NCI-H2081 (cell line): Measurements from ENCODE around the gene TBC1D3B.
"Not testable (repeated sequence)": the region's sequence is repeated elsewhere in the genome, so short reads cannot be mapped to it uniquely, and the experiment has no call there.

Experiments
- DNase-seq, 2 experiments: peaks; one replicate each; lab custom pipeline; 2025; lab: John Stamatoyannopoulos, UW

Gene TBC1D3B

GRCh38 chr17:36176536-36176935 lies at the start of gene TBC1D3B:
Gene TBC1D3B (minus strand): TSS chr17:36176636. CDS start chr17:36175050, 1,586 bp downstream.
- DNase-seq, result not testable (repeated sequence)

GRCh38 chr17:36222967-36223366 lies 46.5 kb upstream of the TBC1D3B start:
- DNase-seq, result not testable (repeated sequence)

GRCh38 chr17:36221581-36222100 lies 45.2 kb upstream of the TBC1D3B start:
- not testable (repeated sequence) for DNase-seq

- not testable (repeated sequence) for DNase-seq
These were observed 44.5 kb upstream of the TBC1D3B start for GRCh38 chr17:36220737-36221580.

GRCh38 chr17:36219556-36219955 lies 43.1 kb upstream of the TBC1D3B start:
- not testable (repeated sequence) for DNase-seq

GRCh38 chr17:36215406-36216308 lies 39.2 kb upstream of the TBC1D3B start:
- not testable (repeated sequence) for DNase-seq

- DNase-seq, result no peak
These were observed 38.5 kb upstream of the TBC1D3B start for GRCh38 chr17:36214918-36215317.

GRCh38 chr17:36213695-36214094 lies 37.3 kb upstream of the TBC1D3B start:
- no peak for DNase-seq

GRCh38 chr17:36212966-36213365 lies 36.5 kb upstream of the TBC1D3B start:
- DNase-seq, result no peak

- DNase-seq, result no peak
These were observed 35.8 kb upstream of the TBC1D3B start for GRCh38 chr17:36212272-36212605.

- DNase-seq, result not testable (repeated sequence)
These were observed 35.2 kb upstream of the TBC1D3B start for GRCh38 chr17:36211484-36212271.

GRCh38 chr17:36210439-36211211 lies 34.2 kb upstream of the TBC1D3B start, which contains the start of gene CCL4L2:
Gene CCL4L2 (plus strand): TSS chr17:36211063.
- DNase-seq, result not testable (repeated sequence)

- no peak for DNase-seq
These were observed 33.1 kb upstream of the TBC1D3B start for GRCh38 chr17:36209575-36209974.

- not testable (repeated sequence) for DNase-seq
These were observed 30.9 kb upstream of the TBC1D3B start for GRCh38 chr17:36207383-36207782.

- not testable (repeated sequence) for DNase-seq
These were observed 30.0 kb upstream of the TBC1D3B start for GRCh38 chr17:36206486-36206821.

- DNase-seq, result no peak
These were observed 29.4 kb upstream of the TBC1D3B start for GRCh38 chr17:36205637-36206485.

- no peak for DNase-seq
These were observed 28.5 kb upstream of the TBC1D3B start for GRCh38 chr17:36204724-36205500.

- DNase-seq, result no peak
These were observed 26.9 kb upstream of the TBC1D3B start for GRCh38 chr17:36203335-36203734.

- not testable (repeated sequence) for DNase-seq
These were observed 25.1 kb upstream of the TBC1D3B start for GRCh38 chr17:36201506-36201905.
